GM13977 (cell line): ENCODE measurements around the gene KCTD13.
A peak's percentile ranks its signal among the peaks of the same experiment; 100 is the strongest.

Experiments used
- DNase-seq: peaks from one replicate; pipeline ENCODE4 v3.0.0; 2012; ENCODE audit warnings: low spot score
- in situ Hi-C: fragments of 300-500 bp; cut with MboI; formaldehyde crosslinking; loops from one replicate; pipeline ENCODE4 v1.12.0; 2022; ENCODE audit warnings: low sequenced_read_pairs, low pct_unique_long_range_greater_than_20kb, mixed read lengths, inconsistent platforms; ENCODE audit not compliant: unreplicated experiment
- TF ChIP-seq, protein P1 (sequence below): IDR thresholded peaks from 2 replicates; pipeline ENCODE4 v1.5.1; 2012; ENCODE audit warnings: mild to moderate bottlenecking, control low read depth; ENCODE audit not compliant: insufficient read depth; ENCODE audit errors: extremely low read depth, missing control alignments

KCTD13 gene

DNA sequence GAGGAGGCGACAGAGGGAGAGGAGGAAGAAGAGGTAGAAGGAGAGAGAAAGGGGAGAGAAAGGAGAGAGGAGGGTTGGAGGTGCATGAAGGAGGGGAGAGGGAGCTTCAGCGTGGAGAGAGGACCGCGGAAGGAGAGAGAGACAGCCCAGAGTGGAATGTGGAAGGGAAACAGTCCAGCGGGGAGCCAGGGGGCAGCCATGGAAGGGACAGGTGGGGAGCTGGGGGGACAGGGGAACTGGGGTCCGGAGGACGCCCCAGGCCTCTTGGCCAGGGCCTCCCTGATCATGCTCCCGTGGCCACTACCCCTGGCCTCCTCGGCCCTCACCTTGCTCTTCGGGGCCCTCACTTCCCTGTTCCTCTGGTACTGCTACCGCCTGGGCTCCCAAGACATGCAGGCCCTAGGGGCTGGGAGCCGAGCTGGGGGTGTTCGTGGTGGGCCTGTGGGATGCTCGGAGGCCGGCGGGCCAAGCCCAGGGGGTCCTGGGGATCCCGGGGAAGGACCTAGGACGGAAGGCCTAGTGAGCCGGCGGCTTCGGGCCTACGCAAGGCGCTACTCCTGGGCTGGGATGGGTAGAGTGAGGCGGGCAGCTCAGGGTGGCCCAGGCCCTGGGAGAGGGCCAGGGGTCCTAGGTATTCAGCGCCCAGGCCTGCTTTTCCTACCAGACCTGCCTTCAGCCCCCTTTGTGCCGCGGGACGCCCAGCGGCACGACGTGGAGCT lies 25.0 kb downstream of the KCTD13 start:
- TF ChIP-seq, protein P1, sequence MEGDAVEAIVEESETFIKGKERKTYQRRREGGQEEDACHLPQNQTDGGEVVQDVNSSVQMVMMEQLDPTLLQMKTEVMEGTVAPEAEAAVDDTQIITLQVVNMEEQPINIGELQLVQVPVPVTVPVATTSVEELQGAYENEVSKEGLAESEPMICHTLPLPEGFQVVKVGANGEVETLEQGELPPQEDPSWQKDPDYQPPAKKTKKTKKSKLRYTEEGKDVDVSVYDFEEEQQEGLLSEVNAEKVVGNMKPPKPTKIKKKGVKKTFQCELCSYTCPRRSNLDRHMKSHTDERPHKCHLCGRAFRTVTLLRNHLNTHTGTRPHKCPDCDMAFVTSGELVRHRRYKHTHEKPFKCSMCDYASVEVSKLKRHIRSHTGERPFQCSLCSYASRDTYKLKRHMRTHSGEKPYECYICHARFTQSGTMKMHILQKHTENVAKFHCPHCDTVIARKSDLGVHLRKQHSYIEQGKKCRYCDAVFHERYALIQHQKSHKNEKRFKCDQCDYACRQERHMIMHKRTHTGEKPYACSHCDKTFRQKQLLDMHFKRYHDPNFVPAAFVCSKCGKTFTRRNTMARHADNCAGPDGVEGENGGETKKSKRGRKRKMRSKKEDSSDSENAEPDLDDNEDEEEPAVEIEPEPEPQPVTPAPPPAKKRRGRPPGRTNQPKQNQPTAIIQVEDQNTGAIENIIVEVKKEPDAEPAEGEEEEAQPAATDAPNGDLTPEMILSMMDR, result no peak
- in situ Hi-C loops, result no loop called here
- no peak for DNase-seq

GRCh38 chr16:29900102-29900887 lies 25.7 kb downstream of the KCTD13 start, which contains the start of gene ASPHD1:
TSS of gene ASPHD1 (plus strand) at chr16:29900488. CDS start at chr16:29900972, 484 bp downstream.
- in situ Hi-C loops, result no loop called here
- TF ChIP-seq, protein P1, result no peak
- peak; percentile 93 for DNase-seq

GRCh38 chr16:29899516-29900101 lies 26.4 kb downstream of the KCTD13 start, which contains the start of gene SEZ6L2:
TSS of gene SEZ6L2 (minus strand) at chr16:29899550. CDS start at chr16:29899019, 531 bp downstream.
- peak; percentile 43 for DNase-seq
- TF ChIP-seq, protein P1, result no peak
- in situ Hi-C loops, result no loop called here

GRCh38 chr16:29898804-29899515 lies 27.1 kb downstream of the KCTD13 start:
- in situ Hi-C loops, result no loop called here
- TF ChIP-seq, protein P1, result no peak
- no peak for DNase-seq

GRCh38 chr16:29898135-29898803 lies 27.8 kb downstream of the KCTD13 start:
- TF ChIP-seq, protein P1, result no peak
- no peak for DNase-seq
- in situ Hi-C loops, result no loop called here
